CD4-positive, alpha-beta T cell treated with Interleukin-21 for 1 hour (primary cell): ENCODE results near the gene USP31.

Experiments used
- DNase-seq: peaks from one replicate; pipeline ENCODE4 v3.0.0-alpha.2; 2020

The USP31 gene

DNA sequence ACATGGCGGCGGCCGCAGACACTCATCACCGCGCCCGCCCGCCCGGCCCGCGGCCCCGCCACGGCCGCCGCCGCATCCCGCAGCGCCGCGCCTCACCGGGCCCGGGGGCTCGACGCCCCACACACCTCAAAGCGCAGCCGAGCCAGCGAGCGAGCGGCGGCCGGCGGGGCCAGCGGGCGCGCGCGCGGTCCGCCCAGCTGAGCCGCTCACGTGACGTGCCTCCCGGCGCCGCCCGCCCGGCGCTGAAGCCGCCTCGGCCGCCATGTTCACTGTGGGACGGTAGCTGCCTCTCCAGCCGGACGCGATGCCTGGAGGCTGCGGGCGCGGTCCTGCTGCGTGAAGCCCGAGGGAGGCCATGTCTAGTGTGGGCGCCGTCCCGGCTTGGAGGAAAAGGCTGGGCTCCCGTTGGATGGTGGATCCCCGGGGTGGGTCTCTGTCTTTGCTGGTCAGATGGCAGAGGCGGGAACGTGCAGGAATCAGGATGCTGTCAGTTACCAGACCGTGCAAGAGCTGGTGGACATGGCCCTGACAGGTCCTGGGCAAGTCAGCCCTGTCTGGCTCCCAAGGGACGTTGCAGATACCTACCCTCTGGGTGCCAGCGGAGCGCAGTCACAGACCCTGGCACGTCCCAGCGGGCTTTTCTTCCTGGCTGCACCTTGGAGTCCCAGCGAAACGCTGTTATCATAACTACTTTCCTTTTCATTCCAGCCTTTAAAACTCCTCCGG lies at the start of gene USP31:
Gene USP31, minus strand, starts transcription at position 186 of the 726 bp plus-strand sequence. Its CDS starts 182 bp downstream, at position 4.
- peak; percentile 91 for DNase-seq

DNA sequence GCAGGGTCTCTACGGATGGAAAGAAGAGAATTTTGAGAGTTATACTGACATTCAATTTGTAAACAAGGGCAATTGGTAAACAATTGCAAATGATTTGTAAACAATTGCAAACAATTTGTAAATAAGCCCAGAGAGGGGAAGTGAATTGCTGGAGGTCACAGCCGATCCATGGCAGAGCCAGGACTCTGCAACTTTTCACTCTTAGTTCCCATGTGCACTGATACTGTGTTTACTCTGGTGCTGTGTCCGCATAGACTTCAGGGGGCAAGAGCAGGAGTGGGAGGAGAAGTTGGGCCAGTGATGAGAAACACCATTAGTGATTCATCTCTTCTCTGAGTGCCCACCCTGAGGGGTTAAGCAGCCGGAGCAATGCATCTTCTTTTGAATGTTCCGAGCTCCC lies 47.3 kb upstream of the USP31 start:
- DNase-seq, result no peak

DNA sequence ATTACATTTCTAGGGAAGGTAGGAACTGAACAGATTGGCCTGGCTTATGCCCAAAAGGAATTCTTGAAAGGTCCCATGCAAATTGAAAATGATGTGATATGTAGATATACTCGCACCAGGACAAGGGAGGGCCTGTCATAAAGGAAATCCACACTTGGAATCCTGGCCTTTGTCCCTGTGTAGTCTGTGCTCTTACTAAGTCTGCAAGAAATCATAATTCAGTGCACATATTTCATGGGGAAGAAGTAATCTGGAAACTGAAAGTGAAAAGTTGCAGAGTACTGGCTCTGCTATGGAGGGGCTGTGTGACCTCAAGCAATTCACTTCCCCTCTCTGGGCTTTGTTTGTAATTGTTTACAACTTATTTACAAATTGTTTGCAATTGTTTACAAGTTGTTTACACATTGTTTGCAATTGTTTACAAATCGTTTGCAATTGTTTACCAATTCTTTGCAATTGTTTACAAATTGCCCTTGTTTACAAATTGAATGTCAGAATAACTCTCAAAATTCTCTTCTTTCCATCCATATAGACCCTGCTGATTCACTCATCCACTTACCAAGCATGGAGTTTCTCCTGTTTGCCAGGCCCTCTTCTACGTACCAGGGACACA lies 46.2 kb upstream of the USP31 start:
- DNase-seq, result no peak

DNA sequence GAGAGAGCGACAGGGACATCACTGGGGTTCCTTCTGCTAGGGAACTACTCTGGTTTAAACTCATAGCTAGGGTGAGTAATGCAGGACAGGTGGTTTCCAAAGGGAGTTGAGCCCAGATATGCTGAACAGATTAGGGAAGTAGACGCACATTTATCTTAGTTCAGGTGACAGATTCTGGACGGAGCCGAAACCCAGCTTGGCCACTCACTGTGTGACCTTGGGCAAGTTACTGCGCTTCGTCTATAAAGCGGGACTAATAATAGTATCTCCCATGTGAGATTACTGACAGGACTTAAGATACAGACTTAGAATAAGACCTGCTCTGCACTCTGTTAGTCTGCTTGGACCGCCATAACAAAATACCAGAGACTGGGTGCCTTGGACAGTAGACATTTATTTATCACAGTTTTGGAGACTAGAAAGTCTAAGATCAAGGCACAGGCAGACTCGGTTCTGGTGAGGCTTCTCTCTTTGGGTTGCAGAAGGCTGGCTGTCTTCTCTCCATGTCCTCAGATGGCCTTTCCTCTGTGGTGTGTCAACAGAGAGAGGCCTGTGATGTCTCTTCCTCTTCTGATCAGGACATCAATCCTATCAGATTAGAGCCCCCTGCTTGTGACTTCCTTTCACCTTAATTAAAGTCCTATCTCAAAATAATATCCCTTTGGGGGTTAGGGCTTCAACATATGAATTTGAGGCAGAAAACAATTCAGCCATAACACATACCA lies 45.4 kb upstream of the USP31 start:
- DNase-seq, result no peak

DNA sequence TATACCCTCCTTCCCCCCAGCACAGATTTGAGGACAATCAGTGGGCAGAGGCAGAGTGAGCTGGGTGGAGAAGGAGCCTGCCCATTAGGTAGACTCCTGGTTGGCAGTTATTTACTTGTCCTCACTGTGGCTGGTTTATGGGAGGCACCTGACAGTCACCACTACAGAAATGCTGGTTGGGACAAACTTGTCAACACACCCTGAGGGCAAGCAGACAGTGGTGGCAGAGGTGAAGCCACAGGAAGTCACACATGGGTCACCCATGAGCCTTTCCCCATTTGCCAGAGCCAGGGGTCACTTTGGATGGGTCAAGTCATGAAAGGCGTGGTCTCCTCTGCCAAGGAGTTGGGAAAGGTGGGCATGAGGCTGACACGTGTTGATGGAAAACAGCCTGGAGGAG lies 39.7 kb upstream of the USP31 start:
- DNase-seq, result no peak

GRCh38 chr16:23187341-23187740 lies 38.1 kb upstream of the USP31 start:
- DNase-seq, result no peak

GRCh38 chr16:23186171-23186570 lies 36.9 kb upstream of the USP31 start:
- no peak for DNase-seq

- no peak for DNase-seq
Observed at GRCh38 chr16:23185656-23186055, 36.4 kb upstream of the USP31 start.

- DNase-seq, result no peak
Observed at GRCh38 chr16:23183543-23183862, 34.3 kb upstream of the USP31 start.

- DNase-seq, result no peak
Observed at GRCh38 chr16:23182679-23183542, 33.7 kb upstream of the USP31 start, which contains the start of gene SCNN1G. Gene SCNN1G (plus strand): TSS chr16:23182745. CDS start chr16:23186272, 3,527 bp downstream.

DNA sequence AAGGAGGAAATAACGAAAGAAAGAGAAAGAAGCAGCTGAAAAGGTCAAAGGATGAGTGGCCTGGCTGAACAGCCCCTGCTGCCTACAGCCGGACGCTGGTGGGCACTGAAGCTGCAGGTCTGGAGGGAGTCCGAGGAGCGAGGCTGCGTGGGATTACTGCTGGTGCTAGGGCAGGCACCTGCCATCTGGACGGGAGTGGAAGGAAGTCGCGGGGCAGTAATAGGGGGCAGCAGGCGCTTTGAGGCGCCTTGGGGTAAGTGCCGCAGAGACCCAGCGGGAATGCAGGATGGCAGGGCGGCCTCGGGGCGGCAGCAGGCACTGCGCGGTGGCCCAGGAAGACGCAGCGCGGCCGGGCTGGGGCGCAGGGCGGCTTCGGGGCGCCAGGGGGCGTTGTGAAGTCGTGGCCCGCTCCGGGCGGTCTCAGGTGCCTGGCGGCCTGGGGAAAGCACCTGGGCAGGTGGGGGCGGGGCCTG lies 33.0 kb upstream of the USP31 start:
- peak; percentile 80 for DNase-seq

DNA sequence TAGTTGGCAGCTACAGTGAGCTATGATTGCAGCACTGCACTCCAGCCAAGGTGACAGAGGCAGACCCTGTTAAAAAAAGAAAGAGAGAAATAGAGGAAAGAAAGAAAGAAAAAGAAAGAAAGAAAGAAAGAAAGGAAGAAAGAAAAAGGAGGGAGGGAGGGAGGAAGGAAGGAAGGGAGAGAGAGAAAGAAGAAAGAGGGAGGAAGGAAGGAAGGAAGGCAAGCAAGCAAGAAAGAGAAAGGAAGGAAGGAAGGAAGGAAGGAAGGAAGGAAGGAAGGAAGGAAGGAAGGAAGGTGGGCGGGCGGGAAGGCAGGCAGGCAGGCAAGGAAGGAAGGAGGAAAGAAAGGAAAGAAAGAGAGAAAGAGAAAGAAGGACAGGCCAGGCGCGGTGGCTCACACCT lies 32.3 kb upstream of the USP31 start:
- no peak for DNase-seq

DNA sequence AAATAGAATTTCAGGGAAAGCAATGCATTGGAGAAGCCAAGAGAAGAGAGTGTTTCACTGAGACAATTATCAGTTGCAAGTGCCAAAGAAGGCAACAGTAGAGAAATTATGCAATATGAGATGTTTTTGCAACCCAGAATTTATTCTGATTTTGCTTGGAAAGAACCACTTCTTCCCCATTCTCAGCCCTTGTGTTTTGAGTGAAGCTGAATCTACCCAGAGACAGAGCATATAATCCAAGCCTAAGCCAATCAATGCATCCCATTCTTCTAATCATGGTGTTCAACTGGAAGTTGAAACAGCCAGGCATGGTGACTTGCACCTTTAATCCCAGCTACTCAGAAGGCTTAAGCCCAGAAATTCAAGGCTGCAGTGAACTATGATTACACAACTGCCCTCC lies 26.4 kb upstream of the USP31 start:
- DNase-seq, result no peak

DNA sequence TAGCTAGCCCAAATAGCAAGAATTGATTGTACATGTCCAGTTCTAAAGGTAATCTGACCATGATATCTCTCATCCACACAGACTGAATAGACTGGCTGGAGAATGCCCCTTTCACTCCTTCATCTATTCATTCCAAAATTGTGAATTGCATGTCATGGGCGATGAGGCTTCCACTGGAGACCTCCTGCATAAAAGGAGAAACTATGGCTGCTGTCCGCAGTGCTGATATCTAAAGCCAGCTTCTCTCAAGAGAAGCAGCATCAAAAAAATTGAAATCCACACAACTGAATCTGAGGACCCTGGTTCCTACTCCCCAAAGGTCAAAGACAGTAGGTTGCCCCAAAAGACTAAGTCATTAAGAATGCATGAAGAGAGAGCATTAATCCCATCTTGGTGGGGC lies 25.4 kb upstream of the USP31 start:
- no peak for DNase-seq

GRCh38 chr16:23172994-23173393 lies 23.7 kb upstream of the USP31 start:
- no peak for DNase-seq

DNA sequence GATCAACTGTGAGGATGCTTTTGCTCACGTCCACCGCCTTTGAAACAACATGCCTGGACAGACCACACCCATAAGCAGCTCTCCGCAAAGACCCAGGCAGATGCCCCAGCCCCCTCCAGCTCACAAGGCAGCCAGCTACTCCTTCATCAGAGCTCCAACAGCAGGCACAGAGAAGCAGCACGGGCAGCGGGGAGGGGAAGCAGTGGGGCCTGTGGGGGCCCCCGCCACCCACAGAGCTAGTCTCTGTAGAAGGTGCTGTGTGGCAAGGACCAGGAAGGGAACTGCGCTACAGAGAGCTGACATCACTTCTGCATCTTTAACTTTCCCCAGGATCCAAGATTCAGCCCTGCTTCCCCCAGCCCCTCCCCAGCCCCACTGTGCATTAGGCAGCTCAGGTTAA lies 23.3 kb upstream of the USP31 start:
- DNase-seq, result no peak

DNA sequence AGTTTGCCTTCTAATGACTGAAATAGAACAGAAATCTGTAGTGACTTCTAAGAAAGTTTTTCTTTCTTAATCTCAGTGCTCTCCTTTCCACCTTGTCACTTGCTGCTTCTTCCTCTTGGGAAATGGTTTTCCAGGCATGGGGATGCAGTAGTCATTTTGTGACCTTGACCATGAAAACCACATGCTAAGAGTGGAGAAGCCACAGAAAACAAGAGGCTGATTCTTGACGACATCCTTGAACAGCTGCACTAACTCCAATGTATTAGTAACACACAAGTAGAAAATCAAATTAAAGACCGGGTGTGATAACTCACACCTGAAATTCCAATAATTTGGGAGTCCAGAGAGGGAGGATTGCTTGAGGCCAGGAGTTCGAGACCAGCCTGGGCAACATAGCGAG lies 15.5 kb upstream of the USP31 start:
- DNase-seq, result no peak

GRCh38 chr16:23163921-23164320 lies 14.7 kb upstream of the USP31 start:
- DNase-seq, result no peak

- DNase-seq, result no peak
Observed at GRCh38 chr16:23160574-23160973, 11.3 kb upstream of the USP31 start.

GRCh38 chr16:23160082-23160481 lies 10.8 kb upstream of the USP31 start:
- DNase-seq, result no peak

DNA sequence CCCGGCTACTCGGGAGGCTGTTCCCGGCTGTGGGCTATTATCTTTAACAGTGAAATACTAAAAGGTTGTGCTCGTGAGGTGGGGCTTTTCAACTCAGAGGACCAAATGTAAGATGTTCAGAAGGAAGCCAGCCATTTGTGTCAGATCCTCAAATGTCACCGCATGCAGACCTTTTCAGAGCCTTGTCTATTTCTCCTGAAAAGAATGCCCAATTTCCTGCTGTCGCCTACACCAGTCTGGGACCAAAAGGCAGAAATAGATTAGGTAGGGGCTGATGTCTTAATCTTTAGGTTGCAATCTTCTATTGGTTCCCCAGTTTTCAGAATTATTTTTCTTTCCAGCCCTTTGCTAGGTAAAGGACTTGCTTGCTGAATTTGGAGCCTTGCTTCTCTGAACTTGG lies 8.9 kb upstream of the USP31 start:
- no peak for DNase-seq

DNA sequence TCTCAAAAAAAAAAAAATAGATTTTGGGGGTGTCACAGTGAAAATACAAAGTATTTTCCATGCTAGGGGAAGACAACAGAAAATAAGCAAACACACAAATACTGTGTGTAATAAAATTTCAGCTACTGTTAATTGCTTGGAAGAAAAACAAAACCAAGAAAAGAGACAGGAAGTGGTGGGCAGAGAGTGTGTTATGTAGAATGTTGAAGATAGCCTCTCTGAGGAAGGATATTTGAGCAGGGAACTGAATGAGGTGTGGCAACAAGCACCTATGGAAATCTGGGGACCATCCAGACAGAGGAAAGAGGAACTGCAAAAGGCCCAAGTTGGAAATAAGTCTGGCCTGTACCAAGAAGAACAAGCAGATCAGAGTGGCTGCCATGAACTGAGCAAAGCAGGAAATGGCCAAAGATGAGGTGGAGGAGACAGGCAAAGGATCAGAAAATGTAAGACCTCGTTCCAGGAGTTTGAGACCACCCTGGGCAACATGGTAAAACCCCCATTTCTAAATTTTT lies 7.8 kb upstream of the USP31 start:
- no peak for DNase-seq

DNA sequence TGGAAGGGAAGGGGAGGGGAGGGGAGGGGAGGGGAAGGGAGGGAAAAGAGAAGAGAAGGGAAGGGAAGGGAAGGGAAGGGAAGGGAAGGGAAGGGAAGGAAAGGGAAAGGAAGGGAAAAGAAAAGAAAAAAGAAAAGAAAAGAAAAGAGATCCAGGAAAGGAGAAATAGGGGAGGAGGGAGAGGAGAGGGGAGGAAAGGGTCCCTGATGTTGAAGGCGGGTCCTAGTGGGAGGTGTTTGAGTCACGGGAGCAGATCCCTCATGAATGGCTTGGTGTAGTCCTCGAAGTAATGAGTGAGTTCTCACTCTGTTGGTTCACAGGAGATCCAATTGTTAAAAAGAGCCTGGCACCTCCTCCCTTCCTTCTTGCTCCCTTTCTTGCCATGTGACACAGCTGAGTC lies 6.9 kb upstream of the USP31 start:
- DNase-seq, result no peak
